HG03432 (cell line): Measurements from ENCODE around the gene ANK3.
"Not testable (repeated sequence)": the region's sequence is repeated elsewhere in the genome, so short reads cannot be mapped to it uniquely, and the experiment has no call there.

Experiments used
- ATAC-seq: cut with Tn5 transposase; IDR thresholded peaks from one replicate; pipeline ENCODE4 v1.9.1; 2021; ENCODE audit warnings: mild to moderate bottlenecking, moderate library complexity; ENCODE audit not compliant: unreplicated experiment

The ANK3 gene

DNA sequence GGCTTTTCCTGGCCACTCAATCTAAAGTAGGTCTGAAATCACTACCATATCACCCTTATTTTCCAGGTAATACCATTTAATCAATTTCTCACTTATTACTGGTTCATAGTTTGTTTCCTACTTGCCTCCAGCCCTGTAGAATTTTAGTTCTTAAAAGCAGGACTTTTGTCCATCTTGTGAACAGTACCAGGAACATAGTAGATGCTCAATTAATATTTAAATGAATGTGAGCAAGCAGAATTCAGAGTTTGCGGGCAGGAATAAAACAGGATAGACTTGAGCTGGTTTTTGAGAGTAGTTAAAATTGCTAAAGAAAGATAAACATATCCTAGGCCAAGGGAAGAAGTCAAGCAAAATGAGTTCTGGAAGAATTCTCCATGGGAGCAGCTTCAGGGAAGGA lies 77.9 kb downstream of the ANK3 start:
- no peak for ATAC-seq

DNA sequence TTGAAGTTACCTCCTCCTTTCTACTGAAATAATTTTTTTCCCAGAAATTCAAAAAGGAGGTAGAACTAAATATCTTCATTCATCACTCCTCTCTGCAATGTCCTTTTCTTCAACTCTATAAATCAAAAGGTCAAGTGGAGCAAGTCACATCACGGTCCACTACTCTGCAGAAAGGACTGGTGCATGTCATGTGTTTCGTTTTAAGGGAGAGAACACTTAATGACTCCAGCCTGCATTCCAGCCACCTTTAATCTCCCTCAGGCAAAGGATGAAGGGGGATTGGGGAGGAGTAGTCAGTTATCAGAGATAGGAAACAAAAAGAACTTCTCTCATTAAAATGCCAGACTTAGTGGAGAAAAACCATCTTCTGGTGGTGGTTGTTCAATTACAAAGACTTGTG lies 78.9 kb downstream of the ANK3 start:
- ATAC-seq, result no peak

DNA sequence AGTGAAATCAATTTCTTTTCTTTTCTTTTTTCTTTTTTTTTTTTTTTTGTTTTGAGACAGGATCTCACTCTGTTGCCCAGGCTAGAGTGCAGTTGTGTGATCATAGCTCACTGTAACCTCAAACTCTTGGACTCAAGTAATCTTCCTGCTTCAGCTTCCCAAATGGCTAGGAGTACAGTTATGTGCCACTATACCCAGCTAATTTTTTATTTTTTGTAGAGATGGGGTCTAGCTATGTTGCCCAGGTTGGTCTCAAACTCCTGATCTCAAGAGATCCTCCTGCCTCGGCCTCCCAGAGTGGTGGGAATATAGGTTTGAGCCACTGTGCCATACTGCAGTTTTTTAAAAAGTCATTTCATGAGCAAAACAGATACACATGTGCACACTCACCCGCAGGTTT lies 79.8 kb downstream of the ANK3 start:
- ATAC-seq, result no peak

DNA sequence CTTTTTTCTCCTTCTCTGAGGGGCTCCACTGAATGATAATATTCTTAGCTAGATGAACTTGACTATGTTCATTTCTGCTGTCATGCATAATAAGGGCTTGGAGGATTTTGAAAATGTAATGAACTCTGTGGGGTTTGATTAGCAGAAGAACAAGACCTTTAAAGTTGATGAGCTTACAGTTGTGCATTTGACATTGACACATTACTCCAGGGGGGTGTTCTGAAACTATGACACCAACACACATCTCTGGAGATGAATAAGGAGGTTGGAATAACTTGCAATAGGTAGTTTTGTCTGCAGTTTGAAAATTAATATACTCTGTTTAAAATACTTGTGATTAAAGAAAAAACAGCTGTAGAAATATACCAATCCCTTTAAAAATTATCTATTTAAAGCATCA lies 80.3 kb downstream of the ANK3 start:
- no peak for ATAC-seq

DNA sequence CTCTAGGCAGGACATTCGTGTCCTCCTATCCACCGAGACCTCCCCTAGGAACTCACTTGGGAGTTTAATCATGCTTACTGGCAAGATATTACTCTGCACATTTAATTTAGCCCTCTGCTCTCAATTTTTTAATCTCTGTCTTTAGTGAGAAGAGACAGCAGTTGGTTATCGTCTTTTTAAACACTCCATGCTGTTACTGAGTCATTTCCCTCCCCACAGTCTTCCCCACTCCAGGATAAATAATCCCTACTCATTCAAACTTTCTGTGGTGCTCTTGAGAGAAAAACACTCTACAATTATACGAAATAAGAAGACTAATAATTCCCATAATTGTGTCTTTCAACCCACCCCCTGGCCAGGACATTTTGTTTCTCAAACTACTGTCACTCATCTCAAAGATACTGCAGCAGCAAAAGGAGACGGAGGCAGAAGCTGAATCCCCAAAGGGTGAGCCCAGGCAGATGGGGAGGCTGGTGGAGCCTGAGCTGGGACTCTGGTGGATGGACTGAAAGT lies 84.2 kb downstream of the ANK3 start:
- no peak for ATAC-seq

DNA sequence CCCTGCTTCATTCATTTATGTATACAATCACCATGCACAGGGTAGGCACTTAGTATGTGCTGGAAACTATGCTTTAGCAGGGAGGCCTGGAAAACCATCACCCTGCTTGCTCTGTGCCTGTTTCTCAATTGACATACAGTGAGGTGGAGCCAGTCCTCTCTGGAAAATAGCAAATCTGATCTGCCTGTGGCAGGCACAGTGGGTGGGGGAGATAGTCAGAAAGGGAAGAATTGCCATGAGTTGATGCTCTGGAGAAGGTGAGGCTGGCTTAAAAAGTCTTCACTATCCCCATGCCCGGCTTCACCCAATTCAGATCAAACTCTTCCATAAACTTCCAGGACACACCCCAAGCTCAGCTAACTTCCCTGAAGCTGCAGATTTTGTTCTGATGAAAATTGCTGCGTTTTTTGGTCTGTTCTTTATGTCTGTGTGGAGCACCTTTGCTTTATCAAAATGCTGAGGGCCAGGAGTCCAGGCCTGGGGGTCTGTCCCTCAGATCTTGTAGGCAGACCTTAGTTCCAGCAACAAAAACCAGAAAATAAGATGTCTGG lies 84.8 kb downstream of the ANK3 start:
- ATAC-seq, result no peak

DNA sequence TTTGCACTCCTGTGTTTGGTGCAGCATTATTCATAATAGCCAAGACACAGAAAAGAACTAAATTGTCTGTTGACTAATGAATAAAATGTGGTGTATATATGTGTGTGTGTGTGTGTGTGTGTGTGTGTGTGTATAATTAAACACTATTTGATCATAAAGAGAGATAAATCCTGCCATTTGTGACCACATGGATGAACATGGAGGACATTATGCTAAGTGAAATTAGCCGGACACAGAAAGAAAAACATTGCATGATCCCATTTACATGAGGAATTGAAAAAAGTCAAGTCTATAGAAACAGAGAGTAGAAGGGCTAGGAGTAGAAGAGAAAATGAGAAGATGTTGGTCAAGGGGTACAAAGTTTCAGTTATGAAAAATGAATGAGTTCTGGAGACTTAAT lies 85.9 kb downstream of the ANK3 start:
- ATAC-seq, result no peak

DNA sequence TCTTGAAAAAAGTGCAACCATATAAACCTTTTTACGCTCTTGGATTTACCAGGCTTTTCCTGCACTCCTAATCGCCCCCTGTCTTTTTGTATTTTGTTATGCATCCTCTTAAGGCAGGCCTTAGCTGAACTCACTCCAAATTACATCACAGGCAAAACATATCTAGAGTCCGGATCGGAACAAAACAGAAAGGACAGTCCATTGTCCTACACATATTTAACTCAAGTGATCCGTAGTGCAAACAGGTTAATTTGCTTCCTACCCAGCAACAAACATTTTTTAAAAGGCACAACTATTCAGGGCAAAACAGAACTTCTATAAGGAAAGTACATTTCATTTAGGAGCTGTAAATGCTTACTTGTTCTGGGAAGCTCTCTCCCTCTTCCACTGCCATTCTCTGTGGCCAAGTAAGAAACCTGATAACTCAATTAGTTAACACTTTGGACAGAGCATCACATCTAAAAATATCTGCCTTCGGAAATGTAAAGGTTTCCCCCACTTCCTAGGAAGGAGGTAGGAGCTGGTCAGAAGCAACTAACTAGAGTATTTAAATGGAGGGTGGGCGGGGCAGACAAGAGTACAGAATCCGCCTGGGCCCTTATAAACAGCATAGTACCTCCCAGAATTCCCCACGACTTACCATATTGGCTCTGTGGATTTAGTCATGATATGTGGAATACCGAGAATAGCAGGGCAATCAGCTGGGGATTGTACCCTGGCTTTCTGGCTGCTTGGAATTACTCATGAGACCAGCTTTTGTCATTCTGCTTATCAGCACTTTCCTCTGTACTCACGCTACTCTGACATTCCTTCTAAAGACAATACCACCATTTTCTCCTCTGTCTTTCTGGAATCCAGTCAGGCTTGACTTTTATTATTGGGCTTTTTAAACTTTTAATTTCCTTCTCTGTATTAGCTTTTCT lies 89.5 kb downstream of the ANK3 start:
- no peak for ATAC-seq

DNA sequence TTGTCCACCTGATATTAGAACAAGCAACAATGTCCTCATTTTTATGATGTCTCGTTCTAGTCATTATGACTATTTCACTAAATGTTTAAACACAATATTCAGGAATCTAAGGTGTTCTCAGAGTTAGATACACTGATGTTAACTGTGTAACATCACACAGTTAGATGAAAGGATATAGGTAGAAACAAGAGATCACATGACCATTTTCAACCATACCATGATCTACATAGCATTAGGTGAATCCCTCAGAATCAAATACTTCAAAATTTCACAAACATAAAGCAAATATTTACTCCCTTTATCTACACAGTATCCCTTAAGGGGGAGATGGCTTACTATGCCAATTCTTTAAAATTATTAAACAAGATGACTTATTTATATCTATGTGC lies 90.3 kb downstream of the ANK3 start:
- no peak for ATAC-seq

DNA sequence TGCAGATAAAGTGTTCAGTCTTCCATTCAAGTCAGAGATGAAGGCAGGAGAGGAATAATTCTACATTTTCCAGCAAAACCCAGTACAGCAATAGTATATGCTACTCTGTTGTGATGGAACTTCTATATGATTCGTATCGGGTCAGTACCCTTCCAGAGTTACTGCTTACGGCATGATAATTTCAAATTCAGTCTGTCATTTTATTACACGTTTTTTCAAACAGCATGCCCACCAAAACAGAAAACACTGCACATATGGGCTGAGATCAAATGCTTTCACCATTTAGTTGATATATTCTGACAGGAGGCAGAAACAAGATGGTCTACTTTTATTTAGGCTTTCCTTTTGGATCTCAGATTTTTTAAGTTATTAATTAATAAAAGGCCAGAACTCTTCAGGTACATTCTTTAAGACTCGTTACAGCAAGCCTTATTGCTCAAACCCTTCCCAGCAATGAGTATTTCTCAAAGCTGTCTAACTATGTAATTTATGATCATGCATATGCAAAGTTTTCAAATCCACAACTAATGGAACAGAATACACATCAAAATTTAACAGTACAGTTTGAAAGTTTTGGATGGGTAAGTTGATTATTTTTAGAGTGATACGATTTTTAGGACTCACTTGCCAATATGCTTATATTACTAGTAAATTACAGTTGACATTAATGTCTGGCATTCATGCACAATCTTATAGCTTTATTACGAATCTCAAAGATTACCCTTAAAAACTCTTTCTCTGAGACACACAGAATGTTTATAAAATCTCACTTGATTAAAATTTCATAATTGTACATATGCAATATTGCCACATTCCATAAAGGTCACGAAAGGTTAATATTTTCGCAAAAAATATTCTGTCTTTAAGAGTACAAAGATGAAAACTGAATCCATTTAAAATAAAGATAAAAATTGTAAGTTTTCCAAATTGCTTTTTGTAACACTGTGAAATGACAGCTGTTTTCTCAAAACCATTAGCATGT lies 91.0 kb downstream of the ANK3 start:
- no peak for ATAC-seq

DNA sequence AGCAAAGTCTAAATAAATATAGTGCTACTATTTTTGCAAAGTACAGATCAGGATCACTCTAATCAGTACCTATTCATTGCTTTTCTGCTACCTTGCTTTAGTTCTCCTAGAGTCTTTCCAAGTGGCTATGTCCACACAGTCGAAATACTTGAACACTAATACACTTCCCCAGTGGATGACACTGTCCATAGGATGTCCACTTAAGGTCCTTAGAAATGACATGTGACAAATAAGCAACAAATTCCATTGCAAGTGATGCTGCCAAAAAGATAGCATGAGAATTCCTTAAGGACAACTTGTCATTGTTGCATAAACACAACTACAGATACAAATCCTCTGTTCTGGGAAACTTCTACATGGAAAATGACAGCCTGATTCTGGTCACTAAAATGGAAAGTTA lies 93.6 kb downstream of the ANK3 start:
- no peak for ATAC-seq

DNA sequence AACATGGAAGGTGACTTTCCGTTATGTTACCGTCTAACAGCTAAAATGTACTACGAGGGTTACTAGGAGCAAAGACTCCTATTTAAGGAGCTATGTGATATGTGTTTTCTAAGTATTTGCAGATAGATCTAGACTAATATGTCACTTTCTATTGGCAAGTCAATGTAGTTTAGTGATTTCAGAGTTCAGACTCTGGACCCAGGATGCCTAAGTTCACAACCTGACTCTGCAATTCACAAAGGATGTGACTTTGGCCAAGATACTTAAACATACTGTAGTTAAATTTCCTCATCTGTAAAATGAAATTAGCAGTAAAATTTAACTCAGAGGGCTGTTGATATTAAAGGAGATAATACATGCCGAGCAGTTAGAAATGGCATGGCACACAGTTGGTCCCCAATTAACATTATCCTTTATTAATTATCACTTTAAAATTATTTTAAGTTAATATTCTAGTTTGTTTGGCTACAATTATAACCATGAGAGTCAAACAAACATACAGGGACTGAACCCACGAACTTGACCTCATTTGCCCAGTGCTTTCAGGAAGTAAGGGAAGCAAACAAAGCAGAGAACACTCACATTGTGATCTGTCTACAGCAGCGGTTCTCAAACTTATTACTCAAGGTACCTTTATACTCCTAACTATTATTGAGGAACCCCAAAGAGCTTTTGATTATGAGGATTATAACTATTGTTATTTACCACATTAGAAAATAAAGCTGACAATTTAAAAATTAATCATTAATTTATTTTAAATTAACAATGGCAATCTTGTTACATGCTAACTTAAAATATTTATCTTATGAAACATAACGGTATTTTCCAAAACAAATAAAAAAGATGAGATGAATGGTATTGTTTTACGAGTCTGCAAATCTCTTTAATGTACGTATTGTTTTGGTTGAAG lies 94.4 kb downstream of the ANK3 start:
- no peak for ATAC-seq

DNA sequence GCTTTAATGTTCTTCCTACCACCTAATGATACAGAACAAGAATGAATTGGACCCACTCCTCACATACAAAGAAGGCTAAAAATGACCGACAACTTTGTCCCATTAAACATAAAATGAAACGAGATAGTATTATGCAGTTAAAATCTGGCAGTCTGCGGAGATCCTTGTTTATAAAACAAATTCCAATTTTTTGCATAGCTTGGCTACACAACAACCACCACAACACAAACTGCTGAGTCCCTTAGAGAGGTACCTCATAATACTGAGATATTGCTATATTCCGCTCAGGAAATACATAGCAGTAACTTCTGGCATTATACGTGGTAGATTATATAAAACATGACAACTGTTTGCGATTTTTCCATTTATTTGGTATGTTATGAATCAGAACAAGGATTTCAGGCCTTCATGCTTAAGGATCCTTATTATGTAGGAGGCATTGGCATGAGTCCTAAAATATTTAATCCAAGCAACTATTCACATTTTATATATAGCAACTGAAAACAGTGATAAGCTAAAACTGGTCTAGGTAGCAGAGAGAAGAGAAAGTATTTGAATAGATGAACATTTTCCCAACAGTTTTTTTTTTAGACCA lies 96.0 kb downstream of the ANK3 start:
- ATAC-seq, result no peak

DNA sequence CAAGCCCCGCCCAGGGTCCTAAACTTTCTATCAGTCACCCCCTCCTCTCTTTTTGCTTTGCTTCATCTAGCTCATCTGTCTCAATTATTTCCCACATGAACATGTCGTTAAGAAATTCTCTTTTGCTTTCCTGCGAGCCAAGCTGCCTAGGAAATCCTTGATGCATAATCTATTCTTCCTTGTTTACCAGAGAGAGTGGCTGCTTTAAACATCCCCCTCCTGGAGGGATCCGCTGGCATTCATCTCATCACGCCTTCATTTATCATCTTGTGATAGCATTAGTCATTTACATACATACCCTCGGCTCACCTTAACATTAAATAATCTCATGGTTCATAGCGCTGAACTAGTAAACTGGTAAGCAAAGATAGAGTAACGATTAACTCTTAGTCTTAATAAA lies 96.7 kb downstream of the ANK3 start:
- ATAC-seq, result no peak

DNA sequence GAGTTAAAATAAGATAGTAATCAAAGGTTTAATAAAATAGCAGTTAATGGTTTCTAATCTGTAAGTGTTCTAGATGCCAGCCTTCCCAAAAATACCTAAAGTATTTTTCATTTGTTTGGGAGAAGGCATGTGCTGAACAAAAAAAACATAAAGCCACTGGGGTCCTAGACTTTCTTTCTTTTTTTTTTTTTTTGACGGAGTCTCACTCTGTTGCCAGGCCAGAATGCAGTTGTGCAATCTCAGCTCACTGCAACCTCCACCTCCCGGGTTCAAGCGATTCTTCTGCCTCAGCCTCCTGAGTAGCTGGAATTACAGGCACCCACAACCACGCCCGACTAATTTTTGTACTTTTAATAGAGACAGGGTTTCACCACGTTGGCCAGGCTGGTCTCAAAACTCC lies 97.1 kb downstream of the ANK3 start:
- ATAC-seq, result not testable (repeated sequence)

DNA sequence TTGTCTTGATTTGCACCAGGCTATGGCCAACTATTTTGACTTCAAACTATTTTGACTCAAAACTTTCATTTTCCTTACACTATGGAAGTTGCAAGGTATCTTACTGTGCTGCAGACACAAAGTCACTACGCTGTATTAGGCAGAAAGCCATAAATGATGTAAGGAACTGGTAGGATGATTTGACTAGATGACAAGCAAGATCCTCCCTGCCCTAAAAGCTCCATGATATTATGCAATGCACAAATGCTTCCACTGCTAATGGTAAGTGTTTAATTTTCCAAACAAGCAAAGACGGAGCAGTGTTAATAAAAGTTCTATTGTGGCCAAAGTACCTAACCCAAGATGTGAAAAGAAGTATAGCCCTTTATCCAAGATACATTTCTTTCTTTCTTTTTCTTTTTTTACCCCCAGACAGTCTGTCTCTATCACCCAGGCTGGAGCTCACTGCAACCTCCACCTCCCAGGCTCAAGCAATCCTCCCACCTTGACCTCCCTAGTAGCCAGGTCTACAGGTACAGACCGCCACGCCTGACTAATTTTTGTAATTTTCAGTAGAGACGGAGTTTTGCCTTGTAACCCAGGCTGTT lies 98.2 kb downstream of the ANK3 start:
- ATAC-seq, result no peak

DNA sequence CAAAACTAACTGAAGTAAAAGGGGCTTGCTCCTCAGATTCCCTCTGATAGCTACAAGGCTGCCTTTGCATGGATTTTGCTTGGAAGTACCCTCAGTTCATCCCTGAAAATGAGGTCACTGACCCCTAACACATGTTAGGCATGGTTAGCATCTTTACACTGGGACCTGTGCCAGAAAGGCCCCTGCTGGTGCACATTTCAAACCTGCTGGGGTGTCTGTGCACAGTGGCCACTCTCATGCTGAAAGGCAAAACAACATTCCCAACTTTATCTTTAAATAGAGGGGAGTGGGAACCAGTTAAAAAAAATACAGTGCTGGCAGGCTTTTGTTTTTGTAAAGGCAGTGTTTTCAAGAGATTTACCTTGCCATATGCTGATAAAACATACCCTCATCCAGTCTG lies 99.1 kb downstream of the ANK3 start:
- no peak for ATAC-seq

DNA sequence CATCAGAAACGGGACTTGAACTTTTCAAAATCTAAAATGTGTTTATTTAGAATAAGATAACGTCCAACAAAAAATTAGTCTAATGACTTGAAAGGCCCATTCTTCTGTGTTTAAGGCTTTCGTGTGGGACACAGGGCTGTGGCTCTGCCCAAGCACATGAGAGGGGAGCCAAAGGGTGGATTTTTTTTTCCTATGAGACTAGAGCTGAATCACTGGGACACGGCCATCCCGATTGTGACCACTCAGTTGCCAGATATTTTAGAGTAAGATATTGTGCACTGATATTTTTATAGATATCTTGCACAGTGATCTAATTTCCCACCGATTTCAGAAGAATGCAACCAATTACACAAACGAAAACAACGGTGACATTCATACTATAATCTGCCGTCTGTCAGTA lies 99.9 kb downstream of the ANK3 start:
- ATAC-seq, result no peak

DNA sequence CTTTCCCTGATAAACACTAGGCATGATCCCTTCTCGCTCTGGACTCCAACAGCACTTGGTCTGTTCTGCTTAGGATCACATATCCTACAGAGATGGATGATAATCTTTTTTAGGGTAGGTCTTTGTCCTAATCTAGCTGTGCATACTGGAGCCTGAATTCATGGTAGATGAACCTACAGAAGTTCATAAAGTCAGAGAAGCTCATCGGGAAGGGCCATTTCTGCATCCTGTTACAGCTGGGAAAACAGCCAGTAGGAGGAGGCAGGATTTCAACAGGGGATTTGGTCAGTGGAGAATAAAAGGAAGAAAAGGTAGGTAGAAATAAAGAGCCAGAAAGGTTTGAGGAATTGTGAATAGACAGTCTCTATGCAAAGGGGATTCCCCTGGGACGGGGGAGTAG lies 101.4 kb downstream of the ANK3 start:
- ATAC-seq, result no peak

DNA sequence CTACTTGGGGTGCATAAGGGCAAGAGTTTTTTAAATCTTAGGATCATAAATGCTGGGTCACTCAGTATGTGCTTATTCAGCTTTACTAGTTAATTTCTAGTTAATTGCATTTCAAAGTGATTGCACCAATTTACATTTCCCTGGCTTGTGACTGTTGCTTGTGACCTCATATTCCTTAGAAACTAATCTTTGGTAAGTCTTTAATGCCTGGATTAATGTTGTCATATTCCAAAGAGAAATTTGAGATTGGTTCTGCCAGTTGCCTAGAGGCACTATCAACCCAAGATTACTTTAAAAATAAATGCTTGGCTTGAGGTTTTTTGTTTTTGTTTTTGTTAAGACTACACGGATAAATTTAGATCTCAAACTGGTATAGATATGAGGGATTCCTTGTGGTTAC lies 103.1 kb downstream of the ANK3 start:
- no peak for ATAC-seq
